Prostate gland (tissue), 2 donors: ENCODE data around the gene SAMD9L.

ENCODE experiments used
- POLR2AphosphoS5 ChIP-seq: sonication (generic); formaldehyde crosslinking; IDR thresholded peaks from one replicate; pipeline ENCODE4 v1.6.1; 2017; ENCODE audit warnings: antibody characterized with exemption
- TF ChIP-seq, protein P1 (sequence below), 4 experiments: fragments of 200-600 bp in 2 of 4; fragments of 450-650 bp in 2 of 4; sonication (generic) in 2 of 4; IDR thresholded peaks; 1 replicate in 3 of 4; 2 replicates in 1 of 4; pipeline ENCODE4 v1.5.1; 2016 to 2019; ENCODE audit warnings: antibody characterized with exemption in 4 of 4, mild to moderate bottlenecking in 2 of 4, moderate library complexity in 2 of 4

DNA sequence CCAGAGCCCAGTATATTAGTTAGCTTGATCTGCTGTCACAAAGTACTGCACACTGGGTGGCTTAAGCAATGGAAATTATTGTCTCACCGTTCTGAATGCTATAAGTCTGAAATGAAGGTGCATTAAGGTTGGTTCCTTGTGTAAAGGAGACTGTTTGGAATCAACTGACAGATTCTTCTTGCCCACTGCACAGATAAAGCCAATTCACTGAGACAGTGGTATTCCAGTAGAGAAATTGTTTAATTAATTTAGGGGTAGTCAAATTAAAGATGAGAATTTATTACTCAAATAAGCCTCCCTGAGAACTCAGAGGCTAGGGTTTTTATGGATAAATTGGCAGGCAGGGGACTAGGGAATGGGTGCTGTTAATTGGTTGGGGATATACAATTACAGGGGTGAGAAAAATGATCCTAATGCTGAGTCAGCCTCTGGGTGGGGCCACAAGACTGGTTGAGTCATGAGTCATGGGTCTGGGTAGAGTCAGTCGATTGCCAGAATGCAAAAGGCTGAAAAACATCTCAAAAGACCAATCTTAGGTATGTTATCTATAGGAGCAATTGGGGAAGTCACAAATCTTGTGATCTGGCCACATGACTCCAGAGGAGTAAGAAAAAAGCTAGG is 23.5 kb upstream of the SAMD9L start:
- TF ChIP-seq, protein P1, sequence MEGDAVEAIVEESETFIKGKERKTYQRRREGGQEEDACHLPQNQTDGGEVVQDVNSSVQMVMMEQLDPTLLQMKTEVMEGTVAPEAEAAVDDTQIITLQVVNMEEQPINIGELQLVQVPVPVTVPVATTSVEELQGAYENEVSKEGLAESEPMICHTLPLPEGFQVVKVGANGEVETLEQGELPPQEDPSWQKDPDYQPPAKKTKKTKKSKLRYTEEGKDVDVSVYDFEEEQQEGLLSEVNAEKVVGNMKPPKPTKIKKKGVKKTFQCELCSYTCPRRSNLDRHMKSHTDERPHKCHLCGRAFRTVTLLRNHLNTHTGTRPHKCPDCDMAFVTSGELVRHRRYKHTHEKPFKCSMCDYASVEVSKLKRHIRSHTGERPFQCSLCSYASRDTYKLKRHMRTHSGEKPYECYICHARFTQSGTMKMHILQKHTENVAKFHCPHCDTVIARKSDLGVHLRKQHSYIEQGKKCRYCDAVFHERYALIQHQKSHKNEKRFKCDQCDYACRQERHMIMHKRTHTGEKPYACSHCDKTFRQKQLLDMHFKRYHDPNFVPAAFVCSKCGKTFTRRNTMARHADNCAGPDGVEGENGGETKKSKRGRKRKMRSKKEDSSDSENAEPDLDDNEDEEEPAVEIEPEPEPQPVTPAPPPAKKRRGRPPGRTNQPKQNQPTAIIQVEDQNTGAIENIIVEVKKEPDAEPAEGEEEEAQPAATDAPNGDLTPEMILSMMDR (IDR thresholded peaks at IDR 0.05) = no peak
- TF ChIP-seq POLR2AphosphoS5 = no peak
